ENCODE measurements around the gene TIAM1. TPM values are rescaled to one million over a fixed set of nuclear protein-coding genes. Genes with fewer than 3 reads are reported as not detected.

The TIAM1 gene
- total RNA-seq, 2 donors from 2014 or later = 54.2 to 68.7 TPM

DNA sequence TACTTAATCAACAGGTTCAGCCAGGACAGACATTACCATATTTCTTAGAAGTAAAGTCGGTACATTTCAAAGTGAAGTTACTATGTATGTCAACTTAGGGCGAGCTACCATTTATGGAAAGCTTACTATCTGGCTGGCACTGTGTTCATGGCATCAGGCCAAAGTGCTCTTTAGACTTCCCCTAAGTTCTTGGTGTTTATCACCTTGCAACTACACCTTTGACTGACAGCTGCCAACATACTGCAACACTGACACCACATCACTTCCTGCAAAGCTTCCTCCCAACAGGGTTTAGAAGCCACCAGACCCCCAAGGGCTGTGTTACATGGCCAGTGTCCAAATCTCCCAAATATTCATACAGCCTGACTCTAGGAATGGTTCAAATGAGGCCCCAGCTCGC is 61.0 kb downstream of the TIAM1 start:
- Mint-ChIP-seq H3K36me3 (ENCODE audit: low read depth) (no peaks in the 10 kb centered on the region), H3K27ac (peak overlapping the region; percentile 81), H3K27me3 (no peaks in the 10 kb centered on the region), H3K4me1 (peaks cover 14% of the 10 kb centered on the region), H3K4me3 (no peak overlapping the region)
- ATAC-seq (peak; percentile 72), DNase-seq (no peak)
- H3K9me3 ChIP-seq (ENCODE audit: control insufficient read depth, low read length, poor library complexity, severe bottlenecking) = no peaks in the 10 kb centered on the region

DNA sequence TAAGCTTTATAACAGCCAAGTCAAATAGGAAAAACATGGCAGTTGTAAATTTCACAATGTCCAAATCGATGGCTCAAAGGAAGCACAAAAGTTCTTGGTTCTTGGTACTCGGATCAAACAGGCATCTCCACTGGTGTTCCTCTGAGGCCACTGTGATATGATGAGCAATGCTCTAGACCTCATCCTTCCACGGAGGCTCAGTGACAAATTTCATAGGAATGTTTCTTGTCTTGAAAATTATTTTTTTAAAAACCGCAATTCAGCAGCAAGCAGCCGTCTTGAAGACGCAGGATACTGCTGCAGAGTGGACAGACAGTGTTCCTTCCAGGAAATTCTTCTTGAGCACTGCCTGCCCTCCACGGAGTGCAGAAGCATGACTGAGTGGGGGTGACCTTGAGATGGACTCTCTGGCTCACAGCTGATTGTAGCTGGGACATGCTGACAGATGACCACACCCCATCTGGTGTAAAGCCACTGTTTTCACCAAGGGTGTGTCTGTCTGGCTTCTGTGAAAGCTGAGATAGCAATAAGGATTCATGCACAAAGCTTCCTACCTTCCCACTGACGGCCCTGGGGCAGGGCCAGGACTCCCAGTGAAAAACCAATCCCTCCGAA is 61.9 kb downstream of the TIAM1 start:
- H3K4me3 Mint-ChIP-seq = peak overlapping the region; percentile 19

DNA sequence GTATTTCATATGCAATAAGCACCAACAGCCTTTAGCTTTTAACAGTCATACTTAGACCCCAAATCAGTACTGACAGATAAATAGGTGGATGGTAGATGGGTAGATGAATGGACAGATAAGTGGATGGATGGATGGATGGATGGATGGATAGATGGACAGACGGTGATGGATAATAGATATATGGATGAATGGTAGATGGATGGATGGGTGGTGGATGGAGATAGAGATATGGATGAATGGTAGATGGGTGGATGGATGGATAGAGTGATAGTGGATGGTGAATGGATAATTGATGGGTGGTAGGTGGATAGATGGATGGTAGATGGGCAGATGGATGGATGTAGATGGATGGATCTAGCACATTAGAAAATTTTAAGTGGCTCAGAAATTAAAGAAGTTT is 62.5 kb downstream of the TIAM1 start:
- H3K4me3 Mint-ChIP-seq = no peak overlapping the region
- DNase-seq (no peak), ATAC-seq (no peak)
- no peak overlapping the region for H3K27ac Mint-ChIP-seq
- H3K9me3 ChIP-seq (ENCODE audit: control insufficient read depth, low read length, poor library complexity, severe bottlenecking) = no peaks in the 10 kb centered on the region
- H3K4me1 Mint-ChIP-seq = peaks cover 14% of the 10 kb centered on the region
- H3K27me3 Mint-ChIP-seq = no peaks in the 10 kb centered on the region
- no peaks in the 10 kb centered on the region for H3K36me3 Mint-ChIP-seq (ENCODE audit: low read depth)

More for the DNA sequence above, 61.9 kb downstream of the TIAM1 start:
- peak overlapping the region; percentile 81 for H3K27ac Mint-ChIP-seq
- DNase-seq (no peak), ATAC-seq (no peak)
- peaks cover 14% of the 10 kb centered on the region for H3K4me1 Mint-ChIP-seq
- H3K9me3 ChIP-seq (ENCODE audit: control insufficient read depth, low read length, poor library complexity, severe bottlenecking) = no peaks in the 10 kb centered on the region
- H3K36me3 Mint-ChIP-seq (ENCODE audit: low read depth) = no peaks in the 10 kb centered on the region
- H3K27me3 Mint-ChIP-seq = no peaks in the 10 kb centered on the region

- ATAC-seq (no peak), DNase-seq (no peak)
- H3K27ac Mint-ChIP-seq = no peak overlapping the region
- peaks cover 14% of the 10 kb centered on the region for H3K4me1 Mint-ChIP-seq
- no peaks in the 10 kb centered on the region for H3K27me3 Mint-ChIP-seq
- H3K36me3 Mint-ChIP-seq (ENCODE audit: low read depth) = no peaks in the 10 kb centered on the region
- H3K4me3 Mint-ChIP-seq = no peak overlapping the region
- H3K9me3 ChIP-seq (ENCODE audit: control insufficient read depth, low read length, poor library complexity, severe bottlenecking) = no peaks in the 10 kb centered on the region
These were observed 64.1 kb downstream of the TIAM1 start for GRCh38 chr21:31279986-31280385.

GRCh38 chr21:31279214-31279613 is 64.8 kb downstream of the TIAM1 start:
- Mint-ChIP-seq H3K36me3 (ENCODE audit: low read depth) (no peaks in the 10 kb centered on the region), H3K27me3 (no peaks in the 10 kb centered on the region), H3K27ac (no peak overlapping the region), H3K4me3 (no peak overlapping the region), H3K4me1 (peaks cover 12% of the 10 kb centered on the region)
- DNase-seq (no peak), ATAC-seq (no peak)
- no peaks in the 10 kb centered on the region for H3K9me3 ChIP-seq (ENCODE audit: control insufficient read depth, low read length, poor library complexity, severe bottlenecking)

GRCh38 chr21:31278511-31279130 is 65.4 kb downstream of the TIAM1 start:
- no peak overlapping the region for H3K4me3 Mint-ChIP-seq
- no peaks in the 10 kb centered on the region for H3K36me3 Mint-ChIP-seq (ENCODE audit: low read depth)
- H3K27me3 Mint-ChIP-seq = no peaks in the 10 kb centered on the region
- DNase-seq = no peak
- peaks cover 12% of the 10 kb centered on the region for H3K4me1 Mint-ChIP-seq
- H3K27ac Mint-ChIP-seq = no peak overlapping the region
- no peaks in the 10 kb centered on the region for H3K9me3 ChIP-seq (ENCODE audit: control insufficient read depth, low read length, poor library complexity, severe bottlenecking)
- ATAC-seq = no peak

GRCh38 chr21:31276663-31277062 is 67.4 kb downstream of the TIAM1 start:
- H3K27ac Mint-ChIP-seq = no peak overlapping the region
- peaks cover 2% of the 10 kb centered on the region for H3K36me3 Mint-ChIP-seq (ENCODE audit: low read depth)
- peaks cover 14% of the 10 kb centered on the region for H3K4me1 Mint-ChIP-seq
- DNase-seq (no peak), ATAC-seq (no peak)
- no peaks in the 10 kb centered on the region for H3K9me3 ChIP-seq (ENCODE audit: control insufficient read depth, low read length, poor library complexity, severe bottlenecking)
- H3K4me3 Mint-ChIP-seq = no peak overlapping the region
- H3K27me3 Mint-ChIP-seq = no peaks in the 10 kb centered on the region

- no peaks in the 10 kb centered on the region for H3K9me3 ChIP-seq (ENCODE audit: control insufficient read depth, low read length, poor library complexity, severe bottlenecking)
- H3K27me3 Mint-ChIP-seq = no peaks in the 10 kb centered on the region
- H3K27ac Mint-ChIP-seq = no peak overlapping the region
- H3K4me1 Mint-ChIP-seq = peaks cover 13% of the 10 kb centered on the region
- DNase-seq (no peak), ATAC-seq (no peak)
- H3K36me3 Mint-ChIP-seq (ENCODE audit: low read depth) = peaks cover 2% of the 10 kb centered on the region
- no peak overlapping the region for H3K4me3 Mint-ChIP-seq
These were observed 68.2 kb downstream of the TIAM1 start for GRCh38 chr21:31275901-31276300.

- peaks cover 12% of the 10 kb centered on the region for H3K4me1 Mint-ChIP-seq
- peak overlapping the region; percentile 27 for H3K27ac Mint-ChIP-seq
- H3K4me3 Mint-ChIP-seq = no peak overlapping the region
- no peak for DNase-seq
- peaks cover 2% of the 10 kb centered on the region for H3K36me3 Mint-ChIP-seq (ENCODE audit: low read depth)
- H3K27me3 Mint-ChIP-seq = no peaks in the 10 kb centered on the region
- peak; percentile 25 for ATAC-seq
- no peaks in the 10 kb centered on the region for H3K9me3 ChIP-seq (ENCODE audit: control insufficient read depth, low read length, poor library complexity, severe bottlenecking)
These were observed 70.8 kb downstream of the TIAM1 start for GRCh38 chr21:31273278-31273677.

DNA sequence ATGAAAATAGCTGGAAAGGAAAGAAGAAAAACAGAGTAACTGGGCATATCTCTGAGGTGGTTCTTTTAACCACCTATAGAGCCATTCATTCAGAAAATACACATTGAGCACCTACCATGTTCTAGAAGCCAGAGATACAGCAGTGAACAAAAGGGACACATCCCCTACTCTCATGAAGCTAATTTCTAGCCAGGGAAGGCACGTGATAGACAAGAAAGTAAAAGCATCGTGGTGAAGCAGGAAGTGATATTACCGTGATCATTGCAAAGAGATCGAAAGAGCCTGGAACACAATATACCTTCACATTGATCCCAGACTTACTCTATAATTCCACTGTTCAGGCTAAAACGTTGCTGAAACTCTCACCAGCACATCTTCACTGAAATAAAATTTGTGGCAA is 76.0 kb downstream of the TIAM1 start:
- Mint-ChIP-seq H3K27ac (peak overlapping the region; percentile 67), H3K4me3 (peak overlapping the region; percentile 68)
- peak; percentile 36 for ATAC-seq

GRCh38 chr21:31267644-31268043 is 76.4 kb downstream of the TIAM1 start:
- peak overlapping the region; percentile 67 for H3K27ac Mint-ChIP-seq
- peak overlapping the region; percentile 68 for H3K4me3 Mint-ChIP-seq
- H3K4me1 Mint-ChIP-seq = peaks cover 22% of the 10 kb centered on the region
- no peak for ATAC-seq
- no peaks in the 10 kb centered on the region for H3K27me3 Mint-ChIP-seq
- no peaks in the 10 kb centered on the region for H3K9me3 ChIP-seq (ENCODE audit: control insufficient read depth, low read length, poor library complexity, severe bottlenecking)
- DNase-seq = no peak
- H3K36me3 Mint-ChIP-seq (ENCODE audit: low read depth) = no peaks in the 10 kb centered on the region

More for the DNA sequence above, 76.0 kb downstream of the TIAM1 start:
- Mint-ChIP-seq H3K27me3 (no peaks in the 10 kb centered on the region), H3K36me3 (ENCODE audit: low read depth) (no peaks in the 10 kb centered on the region), H3K4me1 (peaks cover 23% of the 10 kb centered on the region)
- DNase-seq = no peak
- no peaks in the 10 kb centered on the region for H3K9me3 ChIP-seq (ENCODE audit: control insufficient read depth, low read length, poor library complexity, severe bottlenecking)

DNA sequence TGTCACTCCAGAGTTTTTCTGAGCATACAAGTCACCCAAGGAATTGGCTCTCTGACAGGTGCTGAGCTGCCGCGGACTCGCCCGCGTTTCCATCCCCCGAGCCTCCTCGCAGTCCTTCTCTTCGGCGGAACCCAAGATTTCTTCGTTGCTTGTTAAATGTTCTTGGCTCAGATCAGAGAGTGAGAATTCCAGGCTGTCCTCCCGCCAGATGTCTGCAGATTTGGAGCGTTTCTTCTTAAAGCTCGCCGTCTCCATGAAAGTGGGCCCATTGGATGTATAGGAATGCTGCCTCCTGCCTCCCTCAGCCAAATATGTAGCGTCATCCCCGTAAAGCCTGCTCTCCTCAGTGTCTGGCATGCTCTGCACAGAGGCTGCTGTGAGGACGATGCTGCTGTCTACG is 77.8 kb downstream of the TIAM1 start:
- no peak overlapping the region for H3K4me3 Mint-ChIP-seq
- no peak overlapping the region for H3K27ac Mint-ChIP-seq
- no peaks in the 10 kb centered on the region for H3K9me3 ChIP-seq (ENCODE audit: control insufficient read depth, low read length, poor library complexity, severe bottlenecking)
- H3K27me3 Mint-ChIP-seq = no peaks in the 10 kb centered on the region
- ATAC-seq (no peak), DNase-seq (no peak)
- no peaks in the 10 kb centered on the region for H3K36me3 Mint-ChIP-seq (ENCODE audit: low read depth)
- H3K4me1 Mint-ChIP-seq = peaks cover 18% of the 10 kb centered on the region

DNA sequence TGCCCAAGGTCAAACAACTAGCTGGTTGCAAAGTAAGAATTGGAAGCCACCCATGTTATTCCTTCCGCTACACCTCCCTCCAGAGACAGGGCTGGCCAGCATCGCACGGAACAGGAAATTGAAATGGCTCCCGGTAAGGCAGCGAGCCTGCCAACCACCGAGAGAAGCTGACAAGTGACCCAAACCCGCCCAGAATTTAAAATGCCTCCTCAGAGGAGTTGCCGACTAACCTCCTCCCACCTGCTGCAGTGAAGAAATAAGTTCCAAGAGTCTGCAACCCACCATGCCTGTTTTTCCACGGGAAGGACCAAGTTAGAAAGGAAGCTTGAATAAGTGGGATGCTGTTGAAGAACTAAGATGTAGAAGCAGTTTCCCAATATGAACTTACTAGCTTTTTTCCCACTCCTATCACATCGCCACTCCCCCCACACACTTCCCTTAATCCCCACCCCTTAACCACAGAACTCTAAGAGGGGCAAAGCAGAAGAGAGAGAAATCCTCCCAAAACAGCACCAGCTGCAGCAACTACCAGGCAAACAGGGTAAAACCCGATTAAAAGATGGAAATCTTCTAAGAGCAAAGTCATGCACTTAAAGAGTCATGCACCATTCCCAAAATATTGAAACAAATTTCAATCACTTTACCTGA is 78.6 kb downstream of the TIAM1 start:
- Mint-ChIP-seq H3K4me3 (peak overlapping the region; percentile 39), H3K36me3 (ENCODE audit: low read depth) (no peaks in the 10 kb centered on the region), H3K27me3 (no peaks in the 10 kb centered on the region), H3K27ac (no peak overlapping the region), H3K4me1 (peaks cover 18% of the 10 kb centered on the region)
- no peak for DNase-seq
- no peaks in the 10 kb centered on the region for H3K9me3 ChIP-seq (ENCODE audit: control insufficient read depth, low read length, poor library complexity, severe bottlenecking)
- no peak for ATAC-seq

- ATAC-seq = no peak
- Mint-ChIP-seq H3K4me3 (no peak overlapping the region), H3K36me3 (ENCODE audit: low read depth) (no peaks in the 10 kb centered on the region), H3K27ac (no peak overlapping the region), H3K27me3 (no peaks in the 10 kb centered on the region), H3K4me1 (peaks cover 16% of the 10 kb centered on the region)
- no peaks in the 10 kb centered on the region for H3K9me3 ChIP-seq (ENCODE audit: control insufficient read depth, low read length, poor library complexity, severe bottlenecking)
- DNase-seq = no peak
These were observed 79.5 kb downstream of the TIAM1 start for GRCh38 chr21:31264574-31264973.
